Amniotic stem cell (primary cell): ENCODE data around the gene ETV6.

Experiments
- DNase-seq: peaks from one replicate; lab custom pipeline; 2025; lab: John Stamatoyannopoulos, UW

Gene ETV6

GRCh38 chr12:11718768-11719253, 69.3 kb downstream of the ETV6 start:
- no peak for DNase-seq

GRCh38 chr12:11719678-11720099, 70.2 kb downstream of the ETV6 start:
- peak; percentile 91 for DNase-seq

GRCh38 chr12:11722071-11722470, 72.6 kb downstream of the ETV6 start:
- no peak for DNase-seq

GRCh38 chr12:11722578-11723138, 73.2 kb downstream of the ETV6 start:
- no peak for DNase-seq

- no peak for DNase-seq
These were observed 74.5 kb downstream of the ETV6 start for GRCh38 chr12:11723993-11724392.

- no peak for DNase-seq
These were observed 75.4 kb downstream of the ETV6 start for GRCh38 chr12:11724888-11725311.

- DNase-seq = no peak
These were observed 76.2 kb downstream of the ETV6 start for GRCh38 chr12:11725686-11726085.

- DNase-seq = no peak
These were observed 77.2 kb downstream of the ETV6 start for GRCh38 chr12:11726659-11727058.

GRCh38 chr12:11727133-11727664, 77.7 kb downstream of the ETV6 start:
- no peak for DNase-seq

GRCh38 chr12:11728154-11728755, 78.8 kb downstream of the ETV6 start:
- no peak for DNase-seq

- no peak for DNase-seq
These were observed 79.5 kb downstream of the ETV6 start for GRCh38 chr12:11729008-11729407.

- no peak for DNase-seq
These were observed 80.1 kb downstream of the ETV6 start for GRCh38 chr12:11729439-11730150.

- no peak for DNase-seq
These were observed 81.0 kb downstream of the ETV6 start for GRCh38 chr12:11730299-11731041.

- no peak for DNase-seq
These were observed 81.5 kb downstream of the ETV6 start for GRCh38 chr12:11731042-11731357.

- no peak for DNase-seq
These were observed 82.0 kb downstream of the ETV6 start for GRCh38 chr12:11731455-11731854.

- no peak for DNase-seq
These were observed 82.5 kb downstream of the ETV6 start for GRCh38 chr12:11732023-11732422.

GRCh38 chr12:11732715-11733114, 83.2 kb downstream of the ETV6 start:
- no peak for DNase-seq

GRCh38 chr12:11734580-11735180, 85.2 kb downstream of the ETV6 start:
- DNase-seq = no peak

- no peak for DNase-seq
These were observed 89.0 kb downstream of the ETV6 start for GRCh38 chr12:11738450-11738849.

- DNase-seq = no peak
These were observed 90.6 kb downstream of the ETV6 start for GRCh38 chr12:11739980-11740577.

GRCh38 chr12:11741434-11742092, 92.1 kb downstream of the ETV6 start:
- no peak for DNase-seq
